Measurements from ENCODE around the gene PLPP1.
"Not testable (repeated sequence)": the region's sequence is repeated elsewhere in the genome, so short reads cannot be mapped to it uniquely, and the experiment has no call there.

The PLPP1 gene

GRCh38 chr5:55507574-55507973, 27.2 kb downstream of the PLPP1 start:
- DNase-seq (ENCODE audit: insufficient read length, low spot score) = no peak
- no peak for FAIRE-seq
- no peak for TF ChIP-seq POLR2A (IDR thresholded peaks at IDR 0.05; ENCODE audit: low read depth, low read length)

- not testable (repeated sequence) for FAIRE-seq; DNase-seq (ENCODE audit: insufficient read length, low spot score)
These were observed 29.1 kb downstream of the PLPP1 start for GRCh38 chr5:55505711-55506110.

GRCh38 chr5:55503917-55504316, 30.8 kb downstream of the PLPP1 start:
- DNase-seq (ENCODE audit: insufficient read length, low spot score); FAIRE-seq: not testable (repeated sequence)

GRCh38 chr5:55502759-55503158, 32.0 kb downstream of the PLPP1 start:
- no peak for TF ChIP-seq POLR2A (IDR thresholded peaks at IDR 0.05; ENCODE audit: low read depth, low read length)
- DNase-seq (ENCODE audit: insufficient read length, low spot score) = no peak
- FAIRE-seq = no peak

GRCh38 chr5:55498457-55498856, 36.3 kb downstream of the PLPP1 start:
- no peak for DNase-seq (ENCODE audit: insufficient read length, low spot score)
- FAIRE-seq = no peak
- no peak for TF ChIP-seq POLR2A (IDR thresholded peaks at IDR 0.05; ENCODE audit: low read depth, low read length)

GRCh38 chr5:55497712-55498111, 37.1 kb downstream of the PLPP1 start:
- DNase-seq (ENCODE audit: insufficient read length, low spot score) (no peak), FAIRE-seq (no peak)
- no peak for TF ChIP-seq POLR2A (IDR thresholded peaks at IDR 0.05; ENCODE audit: low read depth, low read length)

- DNase-seq (ENCODE audit: insufficient read length, low spot score) = no peak
- no peak for TF ChIP-seq POLR2A (IDR thresholded peaks at IDR 0.05; ENCODE audit: low read depth, low read length)
- no peak for FAIRE-seq
These were observed 39.5 kb downstream of the PLPP1 start for GRCh38 chr5:55495216-55495615.

- no peak for DNase-seq (ENCODE audit: insufficient read length, low spot score)
- FAIRE-seq = no peak
- no peak for TF ChIP-seq POLR2A (IDR thresholded peaks at IDR 0.05; ENCODE audit: low read depth, low read length)
These were observed 42.3 kb downstream of the PLPP1 start for GRCh38 chr5:55492449-55492848.

- FAIRE-seq (no peak), DNase-seq (ENCODE audit: insufficient read length, low spot score) (no peak)
- no peak for TF ChIP-seq POLR2A (IDR thresholded peaks at IDR 0.05; ENCODE audit: low read depth, low read length)
These were observed 49.7 kb downstream of the PLPP1 start for GRCh38 chr5:55485073-55485472.

- FAIRE-seq = no peak
These were observed 50.2 kb downstream of the PLPP1 start for GRCh38 chr5:55484531-55484930.

GRCh38 chr5:55483885-55484284, 50.9 kb downstream of the PLPP1 start:
- no peak for TF ChIP-seq POLR2A (IDR thresholded peaks at IDR 0.05; ENCODE audit: low read depth, low read length)
- DNase-seq (ENCODE audit: insufficient read length, low spot score) (no peak), FAIRE-seq (no peak)

More at GRCh38 chr5:55484531-55484930, 50.2 kb downstream of the PLPP1 start:
- no peak for TF ChIP-seq POLR2A (IDR thresholded peaks at IDR 0.05; ENCODE audit: low read depth, low read length)
- DNase-seq (ENCODE audit: insufficient read length, low spot score) = no peak

GRCh38 chr5:55481293-55481855, 53.4 kb downstream of the PLPP1 start:
- TF ChIP-seq POLR2A (IDR thresholded peaks at IDR 0.05; ENCODE audit: low read depth, low read length) = no peak
- FAIRE-seq (peak; percentile 45), DNase-seq (ENCODE audit: insufficient read length, low spot score) (no peak)

GRCh38 chr5:55480781-55481180, 54.0 kb downstream of the PLPP1 start:
- no peak for TF ChIP-seq POLR2A (IDR thresholded peaks at IDR 0.05; ENCODE audit: low read depth, low read length)
- FAIRE-seq (no peak), DNase-seq (ENCODE audit: insufficient read length, low spot score) (no peak)

- no peak for TF ChIP-seq POLR2A (IDR thresholded peaks at IDR 0.05; ENCODE audit: low read depth, low read length)
- no peak for DNase-seq (ENCODE audit: insufficient read length, low spot score)
- no peak for FAIRE-seq
These were observed 62.1 kb downstream of the PLPP1 start for GRCh38 chr5:55472642-55473041.

GRCh38 chr5:55471468-55471867, 63.3 kb downstream of the PLPP1 start:
- FAIRE-seq (no peak), DNase-seq (ENCODE audit: insufficient read length, low spot score) (no peak)
- TF ChIP-seq POLR2A (IDR thresholded peaks at IDR 0.05; ENCODE audit: low read depth, low read length) = no peak

GRCh38 chr5:55470282-55470681, 64.5 kb downstream of the PLPP1 start:
- DNase-seq (ENCODE audit: insufficient read length, low spot score) (no peak), FAIRE-seq (no peak)
- TF ChIP-seq POLR2A (IDR thresholded peaks at IDR 0.05; ENCODE audit: low read depth, low read length) = no peak

Measured in H54 (cell line).